Astrocyte (in vitro differentiated cells and primary cell): ENCODE data around the gene TMC8. TPM values are rescaled to one million over a fixed set of nuclear protein-coding genes. Genes with fewer than 3 reads are reported as not detected.
"Not testable (repeated sequence)": the region's sequence is repeated elsewhere in the genome, so short reads cannot be mapped to it uniquely, and the experiment has no call there.

Experiments
- DNase-seq: peaks from one replicate; pipeline ENCODE4 v3.0.0-alpha.2; 2010; ENCODE audit warnings: low read depth
- FAIRE-seq: peaks from 2 replicates; lab custom pipeline; 2011; peaks lifted over from hg19 to GRCh38; lab: Jason Lieb, UNC
- H2AFZ ChIP-seq: 2 replicates; pipeline ENCODE4 v1.6.0; 2012; ENCODE audit warnings: low read depth, low read length, inconsistent platforms
- H3K27ac ChIP-seq: 2 replicates; pipeline ENCODE4 v1.5.1; 2011; ENCODE audit warnings: low read depth, low read length, inconsistent platforms
- H3K27me3 ChIP-seq: 2 replicates; pipeline ENCODE4 v1.6.0; 2011; ENCODE audit warnings: low read length, inconsistent platforms; ENCODE audit not compliant: insufficient read depth
- H3K36me3 ChIP-seq: 2 replicates; pipeline ENCODE4 v1.5.1; 2011; ENCODE audit warnings: low read length, inconsistent platforms; ENCODE audit not compliant: insufficient read depth
- H3K4me1 ChIP-seq: 2 replicates; pipeline ENCODE4 v1.5.1; 2011; ENCODE audit warnings: low read length, inconsistent platforms; ENCODE audit not compliant: insufficient read depth
- H3K4me2 ChIP-seq: 2 replicates; pipeline ENCODE4 v1.6.0; 2012; ENCODE audit warnings: low read length, inconsistent platforms
- H3K4me3 ChIP-seq: 2 replicates; pipeline ENCODE4 v1.5.1; 2011; ENCODE audit warnings: low read depth, mild to moderate bottlenecking, low read length, inconsistent platforms; ENCODE audit not compliant: insufficient read depth
- H3K79me2 ChIP-seq: 2 replicates; pipeline ENCODE4 v1.6.0; 2012; ENCODE audit warnings: mild to moderate bottlenecking, low read length, inconsistent platforms; ENCODE audit not compliant: insufficient read depth
- H3K9ac ChIP-seq: 2 replicates; pipeline ENCODE4 v1.6.0; 2012; ENCODE audit warnings: mild to moderate bottlenecking, low read length, inconsistent platforms
- H3K9me3 ChIP-seq: 2 replicates; pipeline ENCODE4 v1.5.1; 2012; ENCODE audit warnings: low read depth, mild to moderate bottlenecking, low read length, inconsistent platforms; ENCODE audit not compliant: insufficient read depth
- H4K20me1 ChIP-seq: 2 replicates; pipeline ENCODE4 v1.6.0; 2012; ENCODE audit warnings: low read length, inconsistent platforms; ENCODE audit not compliant: insufficient read depth
- H3K27ac Mint-ChIP-seq: one replicate; pipeline ENCODE4 v1.8.0; 2021; ENCODE audit warnings: mild to moderate bottlenecking, mixed read lengths; ENCODE audit not compliant: unreplicated experiment
- H3K27me3 Mint-ChIP-seq: one replicate; pipeline ENCODE4 v1.8.0; 2021; ENCODE audit warnings: low read depth, mixed read lengths; ENCODE audit not compliant: unreplicated experiment
- H3K36me3 Mint-ChIP-seq: one replicate; pipeline ENCODE4 v1.8.0; 2021; ENCODE audit warnings: low read depth, mixed read lengths; ENCODE audit not compliant: unreplicated experiment
- H3K4me1 Mint-ChIP-seq: one replicate; pipeline ENCODE4 v1.8.0; 2021; ENCODE audit warnings: low read depth, mixed read lengths; ENCODE audit not compliant: unreplicated experiment
- H3K4me3 Mint-ChIP-seq: one replicate; pipeline ENCODE4 v1.8.0; 2021; ENCODE audit warnings: mild to moderate bottlenecking, moderate library complexity, mixed read lengths; ENCODE audit not compliant: unreplicated experiment
- H3K9me3 Mint-ChIP-seq: one replicate; pipeline ENCODE4 v1.8.0; 2021; ENCODE audit warnings: mild to moderate bottlenecking, mixed read lengths; ENCODE audit not compliant: unreplicated experiment
- CTCF ChIP-seq: IDR thresholded peaks from 2 replicates; pipeline ENCODE4 v1.5.1; 2011; ENCODE audit warnings: low read depth, mild to moderate bottlenecking, inconsistent platforms, low read length, moderate library complexity; ENCODE audit not compliant: insufficient read depth
- EZH2 ChIP-seq: IDR thresholded peaks from 2 replicates; pipeline ENCODE4 v1.6.1; 2012; ENCODE audit warnings: mild to moderate bottlenecking, low read length, inconsistent platforms; ENCODE audit not compliant: insufficient read depth
- total RNA-seq: library from RNA; stranded (reverse); gene quantifications from 2 replicates; pipeline ENCODE4 v1.2.1, GENCODE V29; 2021

TMC8 gene
- total RNA-seq, 1 donor from 2014 or later = 0.27 TPM

- H3K4me2 ChIP-seq = no peak overlapping the region
- Mint-ChIP-seq H3K27me3 (peaks cover 3% of the 10 kb centered on the region), H3K9me3 (no peaks in the 10 kb centered on the region), H3K27ac (no peak overlapping the region), H3K36me3 (peaks cover 8% of the 10 kb centered on the region), H3K4me1 (no peaks in the 10 kb centered on the region), H3K4me3 (no peak overlapping the region)
- FAIRE-seq (no peak), DNase-seq (no peak)
- H3K9ac ChIP-seq = no peak overlapping the region
- no peak overlapping the region for H3K4me3 ChIP-seq
- no peak overlapping the region for H3K27ac ChIP-seq
- no peaks in the 10 kb centered on the region for H3K9me3 ChIP-seq
- no peaks in the 10 kb centered on the region for H3K4me1 ChIP-seq
- no peak overlapping the region for H2AFZ ChIP-seq
- H3K27me3 ChIP-seq = peaks cover 5% of the 10 kb centered on the region
- no peaks in the 10 kb centered on the region for H3K79me2 ChIP-seq
- H3K36me3 ChIP-seq = no peaks in the 10 kb centered on the region
- H4K20me1 ChIP-seq = no peaks in the 10 kb centered on the region
- TF ChIP-seq EZH2 (no peak), CTCF (no peak)
These were observed 16.5 kb upstream of the TMC8 start for GRCh38 chr17:78113804-78114785.

GRCh38 chr17:78114831-78115723 is 15.5 kb upstream of the TMC8 start:
- H4K20me1 ChIP-seq = no peaks in the 10 kb centered on the region
- no peak for FAIRE-seq
- H3K27me3 ChIP-seq = peaks cover 5% of the 10 kb centered on the region
- H3K27ac Mint-ChIP-seq = no peak overlapping the region
- H3K36me3 Mint-ChIP-seq = peaks cover 8% of the 10 kb centered on the region
- DNase-seq = no peak
- H3K9me3 Mint-ChIP-seq = no peaks in the 10 kb centered on the region
- no peaks in the 10 kb centered on the region for H3K9me3 ChIP-seq
- H3K4me2 ChIP-seq = no peak overlapping the region
- H2AFZ ChIP-seq = no peak overlapping the region
- no peaks in the 10 kb centered on the region for H3K36me3 ChIP-seq
- H3K9ac ChIP-seq = no peak overlapping the region
- no peaks in the 10 kb centered on the region for H3K4me1 ChIP-seq
- no peaks in the 10 kb centered on the region for H3K4me1 Mint-ChIP-seq
- no peaks in the 10 kb centered on the region for H3K79me2 ChIP-seq
- no peak overlapping the region for H3K27ac ChIP-seq
- TF ChIP-seq CTCF = no peak
- TF ChIP-seq EZH2 = no peak
- no peak overlapping the region for H3K4me3 ChIP-seq
- peaks cover 3% of the 10 kb centered on the region for H3K27me3 Mint-ChIP-seq
- no peak overlapping the region for H3K4me3 Mint-ChIP-seq

GRCh38 chr17:78115803-78116202 is 14.8 kb upstream of the TMC8 start:
- not testable (repeated sequence) for H3K4me1 Mint-ChIP-seq, H3K4me3 Mint-ChIP-seq, H3K9ac ChIP-seq, H3K4me3 ChIP-seq, H3K4me2 ChIP-seq, H3K36me3 ChIP-seq, FAIRE-seq, H3K9me3 Mint-ChIP-seq, H3K27ac Mint-ChIP-seq, DNase-seq, H3K27ac ChIP-seq, H4K20me1 ChIP-seq, H3K27me3 Mint-ChIP-seq, H2AFZ ChIP-seq, H3K4me1 ChIP-seq, H3K27me3 ChIP-seq, H3K79me2 ChIP-seq, H3K9me3 ChIP-seq, H3K36me3 Mint-ChIP-seq
